ENCODE measurements around the gene PSTK. TPM values are rescaled to one million over a fixed set of nuclear protein-coding genes. Genes with fewer than 3 reads are reported as not detected.

PSTK gene
- total and polyA plus RNA-seq, 9 of the 15 experiments (the other 6 are each of a cell fraction or from before 2014, with no cell fraction given) = 13.2 to 49.7 (median 18.9) TPM

DNA sequence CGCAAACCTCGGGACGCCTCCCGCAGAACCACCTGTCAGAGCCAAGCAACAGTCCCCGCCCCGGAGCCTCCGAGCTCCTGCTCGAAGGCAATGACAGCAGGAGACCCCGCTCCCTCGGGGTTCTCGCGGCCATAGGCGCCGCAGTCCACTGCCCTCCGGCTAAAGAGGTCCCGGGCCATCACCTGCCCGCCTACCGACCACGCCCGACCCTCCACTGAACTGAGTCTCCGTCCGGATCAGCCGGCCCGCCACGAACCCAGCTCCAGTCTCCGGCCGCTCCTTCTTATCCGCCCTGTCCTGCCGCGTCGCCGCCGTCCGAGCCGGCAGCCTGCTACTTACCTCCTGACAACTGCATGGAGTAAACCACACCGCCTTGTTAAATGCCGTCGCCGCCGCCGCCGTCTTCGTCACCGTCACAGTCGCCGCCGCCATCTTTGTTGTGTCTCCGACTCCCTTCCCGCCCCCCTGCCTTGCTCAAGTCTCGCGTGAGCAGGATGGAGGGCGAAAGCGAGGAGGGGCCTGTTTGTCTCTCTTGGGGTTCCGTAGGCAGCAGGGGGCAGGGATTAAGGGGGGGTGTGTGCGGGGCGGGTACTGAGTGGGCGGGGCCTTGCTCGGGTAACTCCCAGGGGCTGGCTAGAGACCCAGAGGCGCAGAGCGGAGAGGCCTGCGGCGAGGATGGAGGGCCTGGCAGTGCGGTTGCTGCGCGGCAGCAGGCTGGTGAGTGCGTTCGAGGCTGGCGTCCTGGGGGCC, 28.3 kb downstream of the PSTK start, which contains the start of the genes ACADSB and IKZF5:
TSS of gene ACADSB (plus strand) at position 652 of the 750 bp plus-strand sequence. CDS start at position 676, 24 bp downstream.
TSS of gene IKZF5 (minus strand) at position 441 of the 750 bp plus-strand sequence. CDS start 10,170 bp downstream, outside the sequence.
- H3K79me2 ChIP-seq (ENCODE audit: control insufficient read depth, insufficient read depth, low read length) = peaks cover 63% of the 10 kb centered on the region
- peaks cover 11 to 16% of the 10 kb centered on the region in 2 experiments; a peak in 4 of 5 replicates for H3K4me1 ChIP-seq (replicated peaks in 1 of 2; ENCODE audit: control insufficient read depth in 2 of 2, insufficient read depth in 2 of 2, low read length in 2 of 2)
- H4K20me1 ChIP-seq (replicated peaks; ENCODE audit: control insufficient read depth, insufficient read depth, low read length) = no peaks in the 10 kb centered on the region
- 1% methylated on average over 12 of the region's 68 CpGs for WGBS (ENCODE audit: insufficient coverage, low coverage, missing lambda C conversion rate)
- ATAC-seq = peak; percentile 94
- CTCF ChIA-PET (ENCODE audit: low intra/inter-chr PET ratio) = no interaction called here
- intact Hi-C loops (cut with micrococcal nuclease) (no loop called here), in situ Hi-C loops (cut with MboI) (no loop called here)
- no peaks in the 10 kb centered on the region for H3K27me3 ChIP-seq (ENCODE audit: control insufficient read depth in 2 of 2, insufficient read depth in 2 of 2, low read length in 2 of 2)
- no TSS peak for BruUV-seq (replicated peaks)
- H2AFZ ChIP-seq (ENCODE audit: low read depth, low read length) = peak within 1 kb of the TSS; percentile 80
- peak within 1 kb of the TSS; percentile 91 to 97 for H3K9ac ChIP-seq (ENCODE audit: insufficient read depth in 1 of 2, low read depth in 2 of 2, low read length in 2 of 2)
- POLR2A ChIA-PET = interaction anchor here (0.7 to 1.8 kb wide), 5 partner anchors 9 to 77 kb away, joined by 3 to 9 read pairs (median 4); no protein-coding TSS in a partner anchor
- FAIRE-seq = peak; percentile 87
- DNase-seq (ENCODE audit: extremely low read depth in 1 of 4, low spot score in 3 of 4) = peak; percentile 93 to 97 (median 94)
- H3K27ac ChIP-seq (ENCODE audit: extremely low read depth, low read depth, low read length) = peak within 1 kb of the TSS; percentile 92
- H3K4me2 ChIP-seq (ENCODE audit: insufficient read depth, low read length) = peak within 1 kb of the TSS; percentile 83
- H3K36me3 ChIP-seq (ENCODE audit: control insufficient read depth, insufficient read depth, low read length) = peaks cover 13% of the 10 kb centered on the region; the same call in 2 of the 3 replicates
- no peaks in the 10 kb centered on the region for H3K9me1 ChIP-seq (ENCODE audit: control insufficient read depth, insufficient read depth, low read length)
- peak within 1 kb of the TSS; percentile 98 for H3K4me3 ChIP-seq
- no peaks in the 10 kb centered on the region for H3K9me3 ChIP-seq (replicated peaks; ENCODE audit: control insufficient read depth, insufficient read depth, low read depth, low read length)
- no peak for TF ChIP-seq ILF3 (IDR thresholded peaks at IDR 0.05; ENCODE audit: borderline replicate concordance)
- TF ChIP-seq CREB1 (IDR thresholded peaks at IDR 0.05) = peak; percentile 82
- TF ChIP-seq CREB1 (CRISPR knock-in tag; IDR thresholded peaks at IDR 0.05) = peak; percentile 63
- TF ChIP-seq ZNF785 (CRISPR knock-in tag; IDR thresholded peaks at IDR 0.05) = no peak
- no peak for TF ChIP-seq NFE2 (IDR thresholded peaks at IDR 0.05; ENCODE audit: low read depth)
- TF ChIP-seq, protein P1, sequence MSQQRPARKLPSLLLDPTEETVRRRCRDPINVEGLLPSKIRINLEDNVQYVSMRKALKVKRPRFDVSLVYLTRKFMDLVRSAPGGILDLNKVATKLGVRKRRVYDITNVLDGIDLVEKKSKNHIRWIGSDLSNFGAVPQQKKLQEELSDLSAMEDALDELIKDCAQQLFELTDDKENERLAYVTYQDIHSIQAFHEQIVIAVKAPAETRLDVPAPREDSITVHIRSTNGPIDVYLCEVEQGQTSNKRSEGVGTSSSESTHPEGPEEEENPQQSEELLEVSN (IDR thresholded peaks at IDR 0.05; ENCODE audit: borderline replicate concordance in 1 of 2, extremely low read depth in 1 of 2, insufficient read depth in 1 of 2, insufficient read length in 1 of 2, low read depth in 1 of 2, low read length in 1 of 2, poor library complexity in 1 of 2, severe bottlenecking in 1 of 2) = peak in 1 of 2 experiments; percentile 44
- peak; percentile 11 for TF ChIP-seq HMGN3 (IDR thresholded peaks at IDR 0.05; ENCODE audit: borderline replicate concordance, extremely low read depth, insufficient read length, low read depth, low read length)
- peak; percentile 94 for TF ChIP-seq CREM (IDR thresholded peaks at IDR 0.05; ENCODE audit: low read depth)
- TF ChIP-seq TOE1 (IDR thresholded peaks at IDR 0.05; ENCODE audit: borderline replicate concordance) = peak; percentile 69; the same call in 1 of the 2 replicates
- TF ChIP-seq TOE1 (CRISPR knock-in tag; IDR thresholded peaks at IDR 0.05; ENCODE audit: borderline replicate concordance, low read depth) = no peak
- TF ChIP-seq NFRKB (IDR thresholded peaks at IDR 0.05; ENCODE audit: low read depth) = peak; percentile 89
- no peak for TF ChIP-seq RFX1 (IDR thresholded peaks at IDR 0.05)
- TF ChIP-seq, protein P2, sequence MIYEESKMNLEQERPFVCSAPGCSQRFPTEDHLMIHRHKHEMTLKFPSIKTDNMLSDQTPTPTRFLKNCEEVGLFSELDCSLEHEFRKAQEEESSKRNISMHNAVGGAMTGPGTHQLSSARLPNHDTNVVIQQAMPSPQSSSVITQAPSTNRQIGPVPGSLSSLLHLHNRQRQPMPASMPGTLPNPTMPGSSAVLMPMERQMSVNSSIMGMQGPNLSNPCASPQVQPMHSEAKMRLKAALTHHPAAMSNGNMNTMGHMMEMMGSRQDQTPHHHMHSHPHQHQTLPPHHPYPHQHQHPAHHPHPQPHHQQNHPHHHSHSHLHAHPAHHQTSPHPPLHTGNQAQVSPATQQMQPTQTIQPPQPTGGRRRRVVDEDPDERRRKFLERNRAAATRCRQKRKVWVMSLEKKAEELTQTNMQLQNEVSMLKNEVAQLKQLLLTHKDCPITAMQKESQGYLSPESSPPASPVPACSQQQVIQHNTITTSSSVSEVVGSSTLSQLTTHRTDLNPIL (CRISPR knock-in tag; IDR thresholded peaks at IDR 0.05) = no peak
- TF ChIP-seq TEAD4 (IDR thresholded peaks at IDR 0.05; ENCODE audit: low read length) = no peak
- TF ChIP-seq TEAD4 (CRISPR knock-in tag; IDR thresholded peaks at IDR 0.05; ENCODE audit: borderline replicate concordance) = no peak
- no peak for TF ChIP-seq NR4A1 (CRISPR knock-in tag; IDR thresholded peaks at IDR 0.05)
- TF ChIP-seq NR4A1 (tag; IDR thresholded peaks at IDR 0.05) = no peak
- TF ChIP-seq, protein P3, sequence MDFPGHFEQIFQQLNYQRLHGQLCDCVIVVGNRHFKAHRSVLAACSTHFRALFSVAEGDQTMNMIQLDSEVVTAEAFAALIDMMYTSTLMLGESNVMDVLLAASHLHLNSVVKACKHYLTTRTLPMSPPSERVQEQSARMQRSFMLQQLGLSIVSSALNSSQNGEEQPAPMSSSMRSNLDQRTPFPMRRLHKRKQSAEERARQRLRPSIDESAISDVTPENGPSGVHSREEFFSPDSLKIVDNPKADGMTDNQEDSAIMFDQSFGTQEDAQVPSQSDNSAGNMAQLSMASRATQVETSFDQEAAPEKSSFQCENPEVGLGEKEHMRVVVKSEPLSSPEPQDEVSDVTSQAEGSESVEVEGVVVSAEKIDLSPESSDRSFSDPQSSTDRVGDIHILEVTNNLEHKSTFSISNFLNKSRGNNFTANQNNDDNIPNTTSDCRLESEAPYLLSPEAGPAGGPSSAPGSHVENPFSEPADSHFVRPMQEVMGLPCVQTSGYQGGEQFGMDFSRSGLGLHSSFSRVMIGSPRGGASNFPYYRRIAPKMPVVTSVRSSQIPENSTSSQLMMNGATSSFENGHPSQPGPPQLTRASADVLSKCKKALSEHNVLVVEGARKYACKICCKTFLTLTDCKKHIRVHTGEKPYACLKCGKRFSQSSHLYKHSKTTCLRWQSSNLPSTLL (IDR thresholded peaks at IDR 0.05) = no peak
- TF ChIP-seq CC2D1A (IDR thresholded peaks at IDR 0.05) = no peak
- TF ChIP-seq HLTF (IDR thresholded peaks at IDR 0.05) = no peak

Data from K562 (cell line).